GM21619 (cell line): ENCODE results near the gene GZF1.

Experiments
- ATAC-seq: cut with Tn5 transposase; IDR thresholded peaks from one replicate; pipeline ENCODE4 v1.9.1; 2021; ENCODE audit not compliant: unreplicated experiment

Gene GZF1

GRCh38 chr20:23361476-23362391 lies at the start of gene GZF1:
TSS of gene GZF1 (plus strand) at chr20:23362182. CDS start at chr20:23364384, 2,202 bp downstream.
- peak; percentile 56 for ATAC-seq

- no peak for ATAC-seq
These were observed 48.7 kb upstream of the GZF1 start for GRCh38 chr20:23313271-23313670.

- ATAC-seq: no peak
These were observed 47.3 kb upstream of the GZF1 start for GRCh38 chr20:23314699-23315098.

GRCh38 chr20:23315099-23315498 lies 46.9 kb upstream of the GZF1 start:
- ATAC-seq: no peak

- no peak for ATAC-seq
These were observed 45.4 kb upstream of the GZF1 start for GRCh38 chr20:23316626-23317025.

GRCh38 chr20:23317081-23317480 lies 44.9 kb upstream of the GZF1 start:
- no peak for ATAC-seq

- ATAC-seq: no peak
These were observed 43.6 kb upstream of the GZF1 start for GRCh38 chr20:23318347-23318746.

- no peak for ATAC-seq
These were observed 41.7 kb upstream of the GZF1 start for GRCh38 chr20:23320317-23320716.

- ATAC-seq: no peak
These were observed 36.9 kb upstream of the GZF1 start for GRCh38 chr20:23325107-23325506.

- ATAC-seq: no peak
These were observed 35.2 kb upstream of the GZF1 start for GRCh38 chr20:23326774-23327173.

GRCh38 chr20:23327617-23328333 lies 34.2 kb upstream of the GZF1 start:
- no peak for ATAC-seq

GRCh38 chr20:23331450-23332350 lies 30.3 kb upstream of the GZF1 start:
- no peak for ATAC-seq

GRCh38 chr20:23332467-23332866 lies 29.5 kb upstream of the GZF1 start:
- ATAC-seq: no peak

GRCh38 chr20:23334111-23334510 lies 27.9 kb upstream of the GZF1 start:
- no peak for ATAC-seq

GRCh38 chr20:23335521-23335920 lies 26.5 kb upstream of the GZF1 start:
- ATAC-seq: no peak

- no peak for ATAC-seq
These were observed 25.5 kb upstream of the GZF1 start for GRCh38 chr20:23336476-23336875.

GRCh38 chr20:23337312-23337711 lies 24.7 kb upstream of the GZF1 start:
- ATAC-seq: no peak

GRCh38 chr20:23339986-23340385 lies 22.0 kb upstream of the GZF1 start:
- no peak for ATAC-seq

GRCh38 chr20:23340524-23340923 lies 21.5 kb upstream of the GZF1 start:
- no peak for ATAC-seq

- ATAC-seq: peak; percentile 81
These were observed 20.9 kb upstream of the GZF1 start for GRCh38 chr20:23341073-23341472.

GRCh38 chr20:23343590-23343989 lies 18.4 kb upstream of the GZF1 start:
- no peak for ATAC-seq
